ENCODE data around the gene APIP.
A peak's percentile ranks its signal among the peaks of the same experiment; 100 is the strongest.

The APIP gene

DNA sequence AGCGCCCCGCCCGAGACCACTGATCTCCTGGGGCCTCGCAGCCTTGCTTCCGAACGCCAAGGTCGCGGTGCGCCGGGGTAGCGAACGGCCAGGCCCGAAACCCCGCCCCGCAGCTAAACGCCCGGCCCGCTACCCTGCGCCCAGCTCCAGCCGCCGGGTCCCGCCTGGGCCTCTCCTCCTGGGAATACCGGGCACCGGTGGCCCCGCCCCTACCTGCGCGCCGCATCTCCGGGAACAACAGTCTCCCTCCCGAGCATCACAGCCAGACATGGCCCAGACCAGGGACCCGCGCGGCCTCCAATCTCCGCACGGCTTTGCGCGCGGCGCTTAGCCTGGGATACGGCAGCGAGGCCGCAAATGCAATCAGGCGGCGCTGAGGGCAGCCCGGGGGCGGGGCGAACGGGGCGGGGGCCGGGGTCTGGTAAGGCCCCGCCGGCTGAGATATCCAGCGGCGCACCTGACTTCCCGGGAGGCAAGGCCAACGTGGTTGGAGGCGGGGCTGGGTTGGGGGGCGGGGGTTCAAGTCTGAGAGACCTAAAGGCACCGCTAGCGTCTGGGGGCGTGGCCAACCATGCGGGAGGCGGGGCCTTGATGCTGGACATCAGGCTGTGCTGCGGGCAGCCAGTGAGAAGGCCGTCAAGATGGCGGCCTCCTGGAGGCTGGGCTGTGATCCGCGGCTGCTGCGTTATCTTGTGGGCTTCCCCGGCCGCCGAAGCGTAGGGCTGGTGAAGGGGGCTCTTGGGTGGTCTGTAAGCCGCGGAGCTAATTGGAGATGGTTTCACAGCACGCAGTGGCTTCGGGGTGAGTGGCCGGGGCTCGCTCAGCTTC, at the start of gene APIP, which contains the start of gene PDHX:
APIP (minus strand) TSS at position 365 of the 828 bp plus-strand sequence; CDS start at position 270, 95 bp downstream.
PDHX (plus strand) TSS at position 604 of the 828 bp plus-strand sequence; CDS start at position 642, 38 bp downstream.
- peak; percentile 99 for DNase-seq (ENCODE audit: low read depth)

GRCh38 chr11:34964610-34965331, 48.6 kb upstream of the APIP start:
- DNase-seq (ENCODE audit: low read depth): no peak

DNA sequence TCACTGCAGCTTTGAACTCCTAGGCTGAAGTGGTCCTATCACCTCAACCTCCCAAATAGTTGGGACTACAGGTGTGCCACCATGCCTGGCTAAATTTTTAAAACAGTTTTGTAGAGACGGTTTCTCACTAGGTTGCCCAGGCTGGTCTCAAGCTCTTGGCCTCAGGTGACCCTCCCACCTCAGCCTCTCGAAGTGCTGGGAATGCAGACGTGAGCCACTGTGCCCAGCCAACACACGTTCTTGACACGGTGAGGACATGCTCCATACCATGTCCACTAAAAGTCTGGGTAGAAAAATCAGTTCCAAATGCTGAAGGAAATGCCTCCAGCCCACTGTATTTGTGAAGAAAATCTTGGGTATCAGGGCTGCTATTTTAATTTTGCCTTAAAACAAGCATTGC, 47.2 kb upstream of the APIP start:
- no peak for DNase-seq (ENCODE audit: low read depth)

GRCh38 chr11:34962034-34962433, 45.9 kb upstream of the APIP start:
- no peak for DNase-seq (ENCODE audit: low read depth)

DNA sequence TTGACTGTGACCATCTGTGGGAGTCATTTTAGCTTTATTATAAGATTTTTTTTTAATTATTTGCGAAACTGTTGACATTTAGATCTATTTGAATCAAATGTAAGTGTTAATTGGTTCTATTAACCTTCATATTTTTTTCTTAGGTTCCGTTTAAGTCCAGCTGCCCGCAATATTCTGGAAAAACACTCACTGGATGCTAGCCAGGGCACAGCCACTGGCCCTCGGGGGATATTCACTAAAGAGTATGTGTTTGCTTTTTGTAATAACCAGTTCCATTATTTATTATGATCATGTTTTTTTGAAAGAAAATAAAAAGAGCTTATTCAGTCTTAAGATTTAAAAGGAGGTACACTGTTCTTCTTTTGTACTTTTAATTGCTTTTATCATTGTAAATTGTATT, 44.1 kb upstream of the APIP start:
- no peak for DNase-seq (ENCODE audit: low read depth)

GRCh38 chr11:34959770-34960169, 43.6 kb upstream of the APIP start:
- no peak for DNase-seq (ENCODE audit: low read depth)

DNA sequence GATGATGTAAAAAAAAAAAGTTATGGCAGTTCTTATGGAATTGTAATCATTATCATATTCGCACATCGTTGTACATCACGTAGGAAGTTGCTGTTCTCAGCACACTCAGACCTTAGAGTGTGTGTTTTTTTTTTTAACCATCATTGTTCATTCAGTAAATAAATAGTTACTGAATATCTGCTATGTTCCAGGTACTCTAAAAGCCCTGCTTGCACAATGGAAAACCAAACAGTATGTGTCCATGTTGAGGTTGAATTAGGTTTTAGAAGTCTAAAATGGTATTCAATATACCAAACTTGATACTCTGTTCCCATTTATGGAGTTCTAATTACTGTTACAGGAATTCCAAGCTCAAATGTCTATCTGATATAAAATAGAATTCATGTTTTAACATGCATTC, 41.4 kb upstream of the APIP start:
- DNase-seq (ENCODE audit: low read depth): no peak

- no peak for DNase-seq (ENCODE audit: low read depth)
Measured at GRCh38 chr11:34957206-34957605, 41.0 kb upstream of the APIP start.

DNA sequence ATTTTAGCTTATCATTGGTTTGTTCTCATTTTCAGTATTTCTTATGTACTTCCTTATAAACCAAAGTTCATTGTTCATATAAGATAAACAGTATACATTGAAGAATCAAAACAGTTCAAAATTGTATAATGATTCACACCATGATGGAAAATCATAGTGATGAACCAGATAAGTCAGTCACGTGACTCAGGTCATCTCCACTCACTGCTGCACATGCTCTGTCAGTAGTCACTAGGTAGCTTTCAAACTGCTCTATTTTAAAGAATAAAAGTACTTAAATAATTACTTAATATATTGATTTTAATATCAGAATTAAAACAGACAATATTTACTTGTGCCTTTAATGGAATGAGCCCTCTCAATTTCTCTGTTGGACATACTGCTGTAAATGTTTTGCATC, 37.8 kb upstream of the APIP start:
- DNase-seq (ENCODE audit: low read depth): peak; percentile 34

DNA sequence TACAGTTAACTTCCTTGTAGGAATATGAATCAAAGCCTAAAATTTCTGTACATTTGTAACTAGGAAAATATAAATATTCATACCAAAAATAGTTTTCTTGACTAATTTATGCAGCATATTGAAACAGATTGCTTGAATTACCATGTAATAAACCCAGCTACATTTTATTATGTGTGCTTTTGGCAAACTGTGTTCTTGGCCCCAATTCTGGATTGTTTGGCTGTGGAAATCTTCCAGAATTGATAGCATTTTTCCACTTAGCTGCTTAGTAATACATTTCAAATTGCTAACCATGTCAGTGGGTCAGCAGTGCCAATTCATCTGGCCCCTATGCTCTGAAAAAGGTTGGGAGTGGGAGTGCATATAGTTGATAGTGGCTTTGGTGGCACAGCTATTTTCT, 32.5 kb upstream of the APIP start:
- peak; percentile 40 for DNase-seq (ENCODE audit: low read depth)

GRCh38 chr11:34944692-34945091, 28.5 kb upstream of the APIP start:
- no peak for DNase-seq (ENCODE audit: low read depth)

DNA sequence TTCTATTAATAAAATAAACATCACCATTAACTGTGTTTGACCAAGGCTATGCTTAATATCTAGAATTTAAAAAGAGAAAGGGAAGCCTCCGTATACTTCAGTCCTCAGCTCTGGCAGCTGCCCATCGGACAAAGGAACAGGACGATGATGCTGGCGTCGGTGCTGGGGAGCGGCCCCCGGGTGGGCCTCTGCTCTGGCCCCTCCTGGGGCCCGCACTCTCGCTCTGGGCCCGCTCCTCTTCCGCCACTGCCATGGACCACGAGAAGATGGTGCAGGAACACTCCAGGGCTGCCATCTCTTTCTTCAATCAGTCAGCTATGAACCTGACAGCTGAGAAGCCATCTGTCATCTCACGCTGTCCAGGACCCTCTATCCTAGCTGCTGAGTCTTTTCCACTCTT, 25.5 kb upstream of the APIP start:
- no peak for DNase-seq (ENCODE audit: low read depth)

- peak; percentile 66 for DNase-seq (ENCODE audit: low read depth)
Measured at GRCh38 chr11:34940026-34940677, 24.0 kb upstream of the APIP start.

DNA sequence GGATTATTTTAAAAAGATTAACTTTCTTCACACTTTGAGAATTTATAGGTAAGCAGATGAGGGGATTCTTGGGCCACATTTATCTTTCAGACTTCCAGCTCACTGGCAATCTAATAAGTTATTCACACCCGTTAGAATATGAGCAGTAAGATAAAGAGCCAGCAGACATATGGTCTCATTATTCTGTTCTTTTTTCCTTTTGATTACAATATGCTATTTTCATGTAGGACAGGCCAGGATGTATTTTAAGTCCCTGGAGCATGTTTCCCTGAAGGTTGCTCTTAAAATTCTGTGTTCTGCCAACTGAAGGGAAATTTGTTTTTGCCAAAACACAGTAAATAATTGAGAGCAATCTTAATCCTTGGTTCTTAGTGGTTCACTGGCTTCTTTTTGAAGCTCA, 22.4 kb upstream of the APIP start:
- no peak for DNase-seq (ENCODE audit: low read depth)

DNA sequence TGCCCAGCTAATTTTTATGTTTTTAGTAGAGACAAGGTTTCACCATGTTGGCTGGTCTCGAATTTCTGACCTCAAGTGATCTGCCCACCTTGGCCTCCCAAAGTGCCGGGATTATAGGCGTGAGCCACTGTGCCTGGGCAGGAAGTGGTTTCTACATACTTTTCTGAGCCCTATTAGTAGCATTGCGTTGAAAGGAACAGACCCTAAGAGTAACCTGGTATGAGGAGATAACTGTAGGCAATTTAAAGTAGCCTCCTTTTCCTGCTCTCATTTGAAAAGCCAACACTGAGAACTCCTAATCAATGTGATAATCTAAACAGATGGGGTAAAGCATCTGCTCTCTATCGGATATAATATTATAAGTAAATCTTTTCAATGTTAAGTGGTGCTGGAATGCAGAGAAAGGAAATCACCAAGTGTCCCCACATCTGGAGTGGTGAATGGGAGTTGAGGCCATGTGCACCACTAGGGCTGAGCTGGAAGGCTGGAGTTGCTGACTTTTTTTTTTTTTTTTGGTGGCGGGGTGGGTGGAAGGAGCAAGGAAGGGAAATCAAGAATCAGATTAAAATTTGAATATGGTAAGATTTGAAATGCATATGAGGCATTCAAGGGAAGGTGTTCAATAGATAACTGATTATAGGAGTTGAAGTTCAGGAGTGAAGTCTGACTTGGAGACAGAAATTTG, 20.9 kb upstream of the APIP start:
- DNase-seq (ENCODE audit: low read depth): no peak

GRCh38 chr11:34929794-34930763, 13.9 kb upstream of the APIP start:
- no peak for DNase-seq (ENCODE audit: low read depth)

DNA sequence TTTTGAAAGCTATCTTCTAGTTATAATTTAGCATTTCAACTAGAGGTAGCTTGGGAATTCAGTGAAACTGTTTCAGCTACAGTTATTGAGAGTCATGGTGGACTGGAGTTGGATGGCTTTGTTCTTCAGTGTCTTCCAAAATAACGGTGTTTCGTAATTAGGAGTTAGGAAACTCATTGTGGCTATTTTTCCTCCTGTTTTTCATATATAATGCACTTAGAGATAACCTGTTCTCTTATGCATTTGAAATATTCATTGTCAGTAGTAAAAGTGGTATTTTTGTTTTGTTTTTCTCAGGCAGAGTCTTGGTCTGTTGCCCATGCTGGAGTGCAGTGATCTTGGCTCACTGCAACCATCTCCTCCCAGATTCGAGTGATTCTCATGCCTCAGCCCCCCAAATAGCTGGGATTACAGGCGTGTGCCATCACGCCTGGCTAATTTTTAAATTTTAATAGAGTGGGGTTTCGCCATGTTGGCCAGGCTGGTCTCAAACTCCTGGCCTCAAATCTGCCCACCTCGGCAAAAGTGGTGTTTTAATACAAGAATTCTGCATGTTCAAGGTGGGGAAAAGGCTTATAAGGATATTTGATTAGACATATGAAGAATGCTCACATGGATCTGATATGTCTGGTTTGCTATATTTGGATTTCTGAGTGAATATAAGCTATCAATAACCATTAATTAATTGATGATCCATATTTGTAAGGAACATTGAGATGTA, 12.9 kb upstream of the APIP start:
- DNase-seq (ENCODE audit: low read depth): peak; percentile 16

DNA sequence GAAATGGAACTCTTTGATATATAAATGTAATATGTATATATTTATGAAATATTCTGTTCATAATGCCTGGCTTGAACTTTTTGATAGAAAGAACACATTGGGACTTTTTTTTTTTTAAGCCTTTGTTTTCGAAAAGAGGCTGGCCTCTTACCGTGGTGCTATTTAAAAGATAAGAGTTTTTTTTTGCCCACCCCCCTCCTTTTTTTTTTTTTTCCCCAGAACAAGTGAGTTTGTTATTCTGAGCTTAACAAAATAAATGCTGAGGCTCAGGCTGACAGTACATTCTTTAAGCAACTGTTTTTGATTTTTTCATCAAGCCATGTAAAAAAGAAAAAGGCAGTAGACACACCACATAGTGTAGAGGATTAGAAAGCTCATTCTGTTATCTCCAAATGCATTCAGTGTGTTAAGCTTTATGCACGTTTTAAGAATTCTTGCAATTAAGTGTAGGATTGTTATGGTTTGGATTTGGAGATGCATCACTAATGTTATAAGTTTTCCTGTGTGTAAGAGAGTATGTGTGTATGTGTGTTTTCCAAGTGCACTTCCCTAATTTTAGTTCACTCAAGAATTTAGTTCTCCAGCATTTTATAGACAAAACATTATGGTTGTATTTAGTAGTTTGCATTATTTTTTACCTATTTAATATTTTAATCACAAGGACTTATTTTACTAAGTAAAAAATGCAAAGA, 12.2 kb upstream of the APIP start:
- no peak for DNase-seq (ENCODE audit: low read depth)

- peak; percentile 69 for DNase-seq (ENCODE audit: low read depth)
Measured at GRCh38 chr11:34926831-34927132, 10.6 kb upstream of the APIP start.

Data from iris pigment epithelial cell (primary cell).